GM12891 (cell line): ENCODE data around the gene CST8.

Source experiments
- DNase-seq: peaks from one replicate; pipeline ENCODE4 v3.0.0; 2011; ENCODE audit warnings: low spot score; ENCODE audit not compliant: insufficient read length
- FAIRE-seq: peaks from 2 replicates; lab custom pipeline; 2011; peaks lifted over from hg19 to GRCh38; lab: Jason Lieb, UNC
- PAX5 ChIP-seq: IDR thresholded peaks from 2 replicates; pipeline ENCODE4 v1.6.1; 2011; ENCODE audit warnings: low read length, moderate library complexity, mild to moderate bottlenecking; ENCODE audit not compliant: insufficient read depth, severe bottlenecking
- POLR2A ChIP-seq: IDR thresholded peaks from 2 replicates; pipeline ENCODE4 v1.6.1; 2011; ENCODE audit warnings: low read depth, low read length, control low read depth
- POLR2AphosphoS5 ChIP-seq: IDR thresholded peaks from 2 replicates; pipeline ENCODE4 v1.6.1; 2011; ENCODE audit warnings: low read depth, low read length, control low read depth
- POU2F2 ChIP-seq: IDR thresholded peaks from 2 replicates; pipeline ENCODE4 v1.6.1; 2011; ENCODE audit warnings: low read depth, mild to moderate bottlenecking, control low read depth, low read length, moderate library complexity
- SPI1 ChIP-seq: IDR thresholded peaks from 2 replicates; pipeline ENCODE4 v1.6.1; 2011; ENCODE audit warnings: low read depth, low read length, control low read depth
- TAF1 ChIP-seq: IDR thresholded peaks from 2 replicates; pipeline ENCODE4 v1.6.1; 2011; ENCODE audit warnings: low read depth, low read length, control low read depth

The CST8 gene

DNA sequence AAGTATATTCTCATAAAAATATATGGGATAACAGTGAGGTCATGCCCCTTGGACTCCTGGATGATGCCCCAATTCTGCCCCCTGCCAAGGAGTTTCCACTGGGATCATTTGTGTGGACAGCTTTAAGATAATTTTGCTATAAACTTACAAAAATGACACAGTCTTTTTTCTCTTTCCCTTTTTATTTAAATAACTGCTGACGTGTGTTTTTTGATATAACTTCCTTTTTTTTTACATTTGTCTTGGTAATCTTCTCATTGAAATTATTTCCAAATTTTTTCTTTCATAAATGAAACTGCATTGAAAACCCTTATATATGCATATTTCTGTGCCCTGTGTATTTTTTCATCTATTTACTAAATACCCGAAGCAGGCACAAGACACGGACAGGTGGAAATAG lies 46.1 kb downstream of the CST8 start:
- no peak for TF ChIP-seq PAX5
- TF ChIP-seq POLR2AphosphoS5: no peak
- no peak for TF ChIP-seq POU2F2
- no peak for TF ChIP-seq SPI1
- no peak for TF ChIP-seq TAF1
- no peak for TF ChIP-seq POLR2A
- DNase-seq: no peak
- no peak for FAIRE-seq

DNA sequence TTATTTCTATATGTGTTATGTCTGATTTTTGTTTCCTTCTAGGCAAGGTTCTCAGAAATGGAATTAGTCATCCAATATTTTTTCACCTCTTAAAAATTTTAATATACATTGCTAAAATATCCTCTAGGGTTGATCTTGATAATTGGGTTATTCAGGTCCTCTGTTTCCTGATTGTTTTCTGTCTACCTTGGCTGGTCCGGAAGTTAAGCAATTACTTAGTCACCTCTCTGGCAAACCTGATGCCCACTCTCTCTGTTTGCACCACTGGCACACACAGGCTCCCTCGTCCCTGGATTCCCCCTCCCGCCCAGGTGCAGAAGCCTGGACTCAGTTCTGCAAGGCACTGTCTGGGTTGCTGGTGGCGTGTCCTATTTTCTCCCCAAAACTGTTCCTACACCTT lies 49.7 kb downstream of the CST8 start:
- DNase-seq (no peak), FAIRE-seq (no peak)
- TF ChIP-seq PAX5 (no peak), SPI1 (no peak), POLR2AphosphoS5 (no peak), TAF1 (no peak), POLR2A (no peak), POU2F2 (no peak)

DNA sequence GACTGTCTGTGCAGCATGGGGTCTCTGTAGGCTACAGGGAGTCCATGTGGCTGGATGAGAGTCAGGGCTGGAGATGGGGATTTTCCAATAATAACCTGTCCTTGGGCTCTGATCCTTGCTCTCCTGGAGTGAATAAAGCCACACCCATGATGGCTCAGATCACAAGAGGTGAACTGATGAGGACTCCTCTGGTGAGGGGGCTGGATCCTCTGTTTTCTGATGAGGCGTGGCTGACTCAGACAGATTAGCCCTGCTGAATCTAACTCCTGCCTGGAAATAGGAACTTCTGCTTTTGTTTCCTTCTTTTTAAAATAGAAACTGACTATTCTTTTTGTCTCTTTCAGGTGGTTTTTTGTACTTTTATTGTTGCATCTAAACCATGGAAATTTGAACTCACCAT lies 50.4 kb downstream of the CST8 start:
- DNase-seq: no peak
- FAIRE-seq: no peak
- no peak for TF ChIP-seq POLR2A
- TF ChIP-seq POU2F2: no peak
- TF ChIP-seq POLR2AphosphoS5: no peak
- TF ChIP-seq SPI1: no peak
- TF ChIP-seq PAX5: no peak
- no peak for TF ChIP-seq TAF1

DNA sequence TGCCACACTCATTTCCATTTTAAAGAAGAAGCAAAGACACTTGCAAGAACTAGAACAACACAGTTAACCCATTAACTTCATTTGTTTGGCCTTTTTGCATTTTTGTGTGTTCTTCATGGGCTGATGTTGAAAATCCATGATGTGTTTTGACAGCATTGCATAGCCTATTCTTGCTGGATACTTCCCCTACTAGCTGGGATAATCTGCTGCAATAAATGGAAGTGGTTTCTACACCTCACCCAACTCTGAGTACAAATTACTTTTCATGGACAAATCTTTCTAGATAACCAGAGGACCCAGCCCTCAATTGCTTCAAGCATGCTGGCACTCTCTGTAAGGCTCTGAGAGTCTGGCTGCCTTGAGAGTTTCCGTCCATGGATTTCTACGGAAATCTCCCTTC lies 50.9 kb downstream of the CST8 start:
- DNase-seq (no peak), FAIRE-seq (no peak)
- TF ChIP-seq SPI1 (no peak), POLR2A (no peak)

DNA sequence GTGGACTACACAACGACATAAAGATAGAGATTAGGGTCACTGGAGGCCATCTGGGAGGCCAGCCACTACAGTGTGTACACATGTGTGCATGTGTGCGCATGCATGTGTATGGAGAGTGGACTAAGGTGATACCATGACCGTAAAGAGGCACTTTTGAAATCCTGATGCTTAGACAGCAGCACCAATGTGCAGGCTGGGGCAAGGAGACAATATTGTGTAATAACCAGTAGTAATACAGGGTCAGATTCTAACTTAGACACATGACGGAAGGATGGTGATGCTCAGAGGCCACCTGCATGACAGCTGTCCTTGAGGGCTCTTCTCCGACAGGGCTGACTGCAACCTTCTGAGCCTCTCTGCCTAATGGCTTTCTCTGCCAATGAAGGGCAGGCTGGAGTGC lies 51.9 kb downstream of the CST8 start:
- FAIRE-seq (no peak), DNase-seq (no peak)
- no peak for TF ChIP-seq POLR2AphosphoS5

DNA sequence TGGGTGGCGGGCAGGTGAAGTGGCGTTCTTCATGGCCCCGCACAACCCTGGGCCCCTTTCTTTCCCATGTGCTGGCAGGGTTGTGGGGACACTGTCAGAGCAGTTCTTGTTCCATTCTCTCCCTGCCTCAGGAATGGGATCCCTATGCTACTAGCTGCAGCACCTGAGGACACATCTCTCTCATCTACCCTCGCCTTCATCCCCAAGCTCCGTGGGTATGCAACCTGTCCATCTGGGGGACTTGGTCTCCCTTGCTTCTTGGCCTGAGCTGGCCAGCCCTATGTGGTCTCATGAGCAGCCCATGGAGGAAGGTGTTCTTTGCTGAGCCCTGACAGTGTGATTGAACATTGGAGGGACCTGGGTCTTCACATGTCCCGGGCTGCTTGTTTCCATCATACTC lies 53.2 kb downstream of the CST8 start:
- TF ChIP-seq TAF1 (no peak), PAX5 (no peak), POLR2AphosphoS5 (no peak), POLR2A (no peak), SPI1 (no peak), POU2F2 (no peak)
- FAIRE-seq: no peak
- no peak for DNase-seq
